Measurements from ENCODE around the gene SLIT3. TPM values are rescaled to one million over a fixed set of nuclear protein-coding genes. Genes with fewer than 3 reads are reported as not detected.

SLIT3 gene
- total and polyA plus RNA-seq, 2 donors (not counting 3 experiments of a cell fraction or from before 2014, with no cell fraction given) = 0.90 to 1.0 TPM

DNA sequence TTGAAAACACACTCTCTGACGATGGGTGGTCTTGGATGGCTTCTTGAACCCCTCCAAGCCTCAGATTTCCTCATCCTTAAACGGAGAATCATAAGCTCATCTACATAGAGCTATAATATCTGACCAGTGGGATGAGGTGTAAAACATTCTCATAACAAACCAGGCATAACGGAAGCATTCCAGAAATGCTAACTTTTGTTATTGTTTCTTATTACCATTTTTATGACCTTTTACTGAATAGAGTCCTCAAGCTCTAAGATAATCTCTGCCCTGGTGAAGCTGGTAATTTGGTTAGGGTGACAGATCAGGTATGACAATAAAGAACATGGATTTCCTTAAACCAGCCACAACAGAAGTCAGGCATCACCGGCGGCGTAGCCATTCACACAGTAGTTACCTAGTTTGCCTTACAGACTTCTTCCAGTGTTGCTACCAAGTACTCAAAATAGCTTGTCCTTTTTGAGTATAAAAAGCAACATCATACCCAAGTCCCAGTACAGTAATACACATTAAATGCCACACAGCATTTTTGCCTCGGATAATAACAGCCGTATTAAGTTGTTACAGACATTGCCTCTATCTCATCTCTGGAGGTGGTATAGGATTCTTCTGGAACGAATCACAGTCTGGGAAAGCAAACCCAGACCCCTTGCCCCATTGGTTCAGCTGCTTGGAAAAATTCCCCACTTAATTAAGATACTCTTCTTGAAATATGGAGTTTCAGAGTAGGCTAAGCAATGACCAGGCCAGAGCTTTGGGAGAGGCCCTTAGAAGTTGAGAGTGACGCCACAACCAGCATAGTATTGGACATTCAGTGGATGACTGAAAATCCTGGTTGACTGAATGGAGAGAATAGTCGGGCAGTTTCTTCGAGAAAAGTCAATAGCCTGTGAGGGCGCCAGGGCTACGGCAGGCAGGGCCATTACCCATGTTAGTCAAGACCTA, 252.5 kb downstream of the SLIT3 start:
- FAIRE-seq = no peak
- H3K27ac ChIP-seq (ENCODE audit: insufficient read depth, low read depth, low read length) = no peak overlapping the region
- no TSS peak for BruUV-seq (replicated peaks)
- H3K9me3 ChIP-seq (replicated peaks; ENCODE audit: control insufficient read depth, insufficient read depth, low read length) = no peaks in the 10 kb centered on the region
- no peaks in the 10 kb centered on the region for H3K79me2 ChIP-seq (ENCODE audit: control insufficient read depth, insufficient read depth, low read length)
- H2AFZ ChIP-seq (ENCODE audit: low read depth, low read length) = no peak overlapping the region
- DNase-seq (ENCODE audit: low read depth, low spot score) = no peak
- POLR2A ChIA-PET = no interaction called here
- intact Hi-C loops (cut with micrococcal nuclease) = no loop called here
- CTCF ChIA-PET = no interaction called here
- H4K20me1 ChIP-seq (replicated peaks; ENCODE audit: control insufficient read depth, extremely low read depth, insufficient read depth, low read length) = no peaks in the 10 kb centered on the region
- H3K4me1 ChIP-seq (ENCODE audit: control insufficient read depth, extremely low read depth, insufficient read depth, low read length) = no peaks in the 10 kb centered on the region
- dilution Hi-C loops (cut with MboI; ENCODE audit: extremely low pct_ligation_motif_present, low sequenced_read_pairs) = no loop called here
- H3K4me3 ChIP-seq (replicated peaks in 1 of 3; ENCODE audit: insufficient read depth in 1 of 3, low read depth in 1 of 3, low read length in 3 of 3) = no peak overlapping the region
- H3K36me3 ChIP-seq (ENCODE audit: control insufficient read depth in 2 of 2, extremely low read depth in 1 of 2, insufficient read depth in 2 of 2, low read length in 2 of 2) = no peaks in the 10 kb centered on the region
- no peak overlapping the region for H3K9ac ChIP-seq (replicated peaks; ENCODE audit: extremely low read depth, insufficient read depth, low read length)
- no peak overlapping the region for H3K4me2 ChIP-seq (ENCODE audit: insufficient read depth, low read length)
- TF ChIP-seq POLR2A (IDR thresholded peaks at IDR 0.05; ENCODE audit: low read depth, low read length) (no peak), GATA2 (IDR thresholded peaks at IDR 0.05; ENCODE audit: insufficient read depth, insufficient read length, low read depth, low read length) (no peak), EZH2 (IDR thresholded peaks at IDR 0.05; ENCODE audit: borderline replicate concordance, low read depth, low read length, severe bottlenecking) (no peak), POLR2AphosphoS5 (IDR thresholded peaks at IDR 0.05; ENCODE audit: insufficient read depth, low read depth, low read length) (no peak), JUN (IDR thresholded peaks at IDR 0.05; ENCODE audit: borderline replicate concordance, insufficient read depth, insufficient read length, low read depth) (no peak), FOS (IDR thresholded peaks at IDR 0.05; ENCODE audit: borderline replicate concordance, insufficient read depth, low read length) (no peak), MYC (IDR thresholded peaks at IDR 0.05; ENCODE audit: low read depth, low read length) (no peak)
- TF ChIP-seq, protein P1, sequence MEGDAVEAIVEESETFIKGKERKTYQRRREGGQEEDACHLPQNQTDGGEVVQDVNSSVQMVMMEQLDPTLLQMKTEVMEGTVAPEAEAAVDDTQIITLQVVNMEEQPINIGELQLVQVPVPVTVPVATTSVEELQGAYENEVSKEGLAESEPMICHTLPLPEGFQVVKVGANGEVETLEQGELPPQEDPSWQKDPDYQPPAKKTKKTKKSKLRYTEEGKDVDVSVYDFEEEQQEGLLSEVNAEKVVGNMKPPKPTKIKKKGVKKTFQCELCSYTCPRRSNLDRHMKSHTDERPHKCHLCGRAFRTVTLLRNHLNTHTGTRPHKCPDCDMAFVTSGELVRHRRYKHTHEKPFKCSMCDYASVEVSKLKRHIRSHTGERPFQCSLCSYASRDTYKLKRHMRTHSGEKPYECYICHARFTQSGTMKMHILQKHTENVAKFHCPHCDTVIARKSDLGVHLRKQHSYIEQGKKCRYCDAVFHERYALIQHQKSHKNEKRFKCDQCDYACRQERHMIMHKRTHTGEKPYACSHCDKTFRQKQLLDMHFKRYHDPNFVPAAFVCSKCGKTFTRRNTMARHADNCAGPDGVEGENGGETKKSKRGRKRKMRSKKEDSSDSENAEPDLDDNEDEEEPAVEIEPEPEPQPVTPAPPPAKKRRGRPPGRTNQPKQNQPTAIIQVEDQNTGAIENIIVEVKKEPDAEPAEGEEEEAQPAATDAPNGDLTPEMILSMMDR (IDR thresholded peaks at IDR 0.05; ENCODE audit: extremely low read depth in 1 of 2, insufficient read depth in 1 of 2, low read depth in 1 of 2, low read length in 2 of 2) = no peak
- TF ChIP-seq, protein P2, sequence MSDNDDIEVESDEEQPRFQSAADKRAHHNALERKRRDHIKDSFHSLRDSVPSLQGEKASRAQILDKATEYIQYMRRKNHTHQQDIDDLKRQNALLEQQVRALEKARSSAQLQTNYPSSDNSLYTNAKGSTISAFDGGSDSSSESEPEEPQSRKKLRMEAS (IDR thresholded peaks at IDR 0.05; ENCODE audit: insufficient read depth, insufficient read length) = no peak
- no peaks in the 10 kb centered on the region for H3K27me3 ChIP-seq (ENCODE audit: control insufficient read depth in 2 of 2, insufficient read depth in 2 of 2, low read length in 2 of 2)
- H3K9me1 ChIP-seq (replicated peaks; ENCODE audit: control insufficient read depth, extremely low read depth, insufficient read depth, low read length) = no peaks in the 10 kb centered on the region
